Spleen (tissue), 7 donors: ENCODE measurements around the gene SEMA3B.

Source experiments
- POLR2A ChIP-seq, 3 donors: fragments of 450-650 bp; IDR thresholded peaks; one replicate each; pipeline ENCODE4 v1.5.1; 2017; ENCODE audit warnings: antibody characterized with exemption in 3 of 3, mild to moderate bottlenecking in 1 of 3
- TF ChIP-seq, protein P1 (sequence below), 11 experiments: fragments of 200-600 bp in 7 of 11; fragments of 450-650 bp in 4 of 11; sonication (generic) in 4 of 11; IDR thresholded peaks in 8 of 11; conservative IDR thresholded peaks in 3 of 11; 1 replicate in 7 of 11; 2 replicates in 4 of 11; pipeline versions ENCODE4 v1.4.0 to v1.8.0; 2016 to 2021; ENCODE audit warnings: antibody characterized with exemption in 11 of 11, inconsistent platforms in 4 of 11, mild to moderate bottlenecking in 1 of 11
- donor health status: DM: no; HTN: no; CAD: no; lungs with moderate emphysema.
- donor health status: DM: no; HTN: no; CAD: no.
- donor health status: DM: no; HTN: no; CAD: no.

DNA sequence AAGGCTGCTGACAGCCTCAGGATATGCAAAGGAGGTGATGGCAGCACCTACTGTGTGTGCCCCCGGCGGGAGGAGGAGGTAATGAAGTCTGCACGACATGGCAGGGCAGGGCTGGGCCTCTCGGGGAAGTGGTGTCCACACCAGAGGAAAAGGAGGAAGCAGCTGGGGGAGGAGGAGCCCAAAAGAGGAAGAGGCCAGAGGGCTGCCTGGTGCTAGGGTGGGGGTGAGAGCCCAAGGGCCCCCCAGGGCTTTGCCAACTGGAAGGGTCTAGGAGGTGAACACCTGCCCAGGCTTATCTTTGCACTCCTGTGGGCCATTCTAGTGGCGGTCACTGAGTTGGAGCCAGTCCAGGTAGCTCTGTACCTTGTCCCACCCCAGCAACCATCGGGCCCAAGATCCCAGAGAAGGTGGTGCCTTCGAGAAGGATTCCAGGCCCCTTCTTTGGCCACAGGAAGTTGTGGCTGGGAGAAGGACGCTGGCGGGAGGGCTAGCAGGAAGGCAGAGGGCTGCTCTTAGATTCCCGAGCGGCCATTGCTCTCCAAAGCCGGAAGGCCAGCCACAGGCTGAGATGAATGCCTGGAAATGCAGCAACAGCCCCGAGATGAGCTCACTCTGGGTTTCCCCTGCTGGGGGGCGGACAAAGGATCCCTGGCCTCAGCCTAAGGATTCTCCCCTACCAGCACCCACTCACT, 25.9 kb upstream of the SEMA3B start:
- TF ChIP-seq, protein P1, sequence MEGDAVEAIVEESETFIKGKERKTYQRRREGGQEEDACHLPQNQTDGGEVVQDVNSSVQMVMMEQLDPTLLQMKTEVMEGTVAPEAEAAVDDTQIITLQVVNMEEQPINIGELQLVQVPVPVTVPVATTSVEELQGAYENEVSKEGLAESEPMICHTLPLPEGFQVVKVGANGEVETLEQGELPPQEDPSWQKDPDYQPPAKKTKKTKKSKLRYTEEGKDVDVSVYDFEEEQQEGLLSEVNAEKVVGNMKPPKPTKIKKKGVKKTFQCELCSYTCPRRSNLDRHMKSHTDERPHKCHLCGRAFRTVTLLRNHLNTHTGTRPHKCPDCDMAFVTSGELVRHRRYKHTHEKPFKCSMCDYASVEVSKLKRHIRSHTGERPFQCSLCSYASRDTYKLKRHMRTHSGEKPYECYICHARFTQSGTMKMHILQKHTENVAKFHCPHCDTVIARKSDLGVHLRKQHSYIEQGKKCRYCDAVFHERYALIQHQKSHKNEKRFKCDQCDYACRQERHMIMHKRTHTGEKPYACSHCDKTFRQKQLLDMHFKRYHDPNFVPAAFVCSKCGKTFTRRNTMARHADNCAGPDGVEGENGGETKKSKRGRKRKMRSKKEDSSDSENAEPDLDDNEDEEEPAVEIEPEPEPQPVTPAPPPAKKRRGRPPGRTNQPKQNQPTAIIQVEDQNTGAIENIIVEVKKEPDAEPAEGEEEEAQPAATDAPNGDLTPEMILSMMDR (IDR thresholded peaks at IDR 0.05 in 8 of 11, conservative IDR thresholded peaks at IDR 0.05 in 3 of 11), result peak in 8 of 11 experiments; percentile 23 to 80 (median 56)
- no peak for TF ChIP-seq POLR2A (IDR thresholded peaks at IDR 0.05)
